GM12892 (cell line): ENCODE data around the gene MMEL1.

Source experiments
- POLR2A ChIP-seq: IDR thresholded peaks from 2 replicates; pipeline ENCODE4 v1.6.1; 2011; ENCODE audit warnings: low read depth, low read length, control low read depth
- POLR2AphosphoS5 ChIP-seq: IDR thresholded peaks from 2 replicates; pipeline ENCODE4 v1.6.1; 2011; ENCODE audit warnings: low read depth, low read length, control low read depth

- TF ChIP-seq POLR2AphosphoS5 (no peak), POLR2A (no peak)
Observed at GRCh38 chr1:2558420-2558819, 74.4 kb downstream of the MMEL1 start.
